Measurements from ENCODE around the gene ADGRD1. TPM values are rescaled to one million over a fixed set of nuclear protein-coding genes. Genes with fewer than 3 reads are reported as not detected.

ADGRD1 gene
- total RNA-seq, 1 donor from 2014 or later = 1.7 TPM

DNA sequence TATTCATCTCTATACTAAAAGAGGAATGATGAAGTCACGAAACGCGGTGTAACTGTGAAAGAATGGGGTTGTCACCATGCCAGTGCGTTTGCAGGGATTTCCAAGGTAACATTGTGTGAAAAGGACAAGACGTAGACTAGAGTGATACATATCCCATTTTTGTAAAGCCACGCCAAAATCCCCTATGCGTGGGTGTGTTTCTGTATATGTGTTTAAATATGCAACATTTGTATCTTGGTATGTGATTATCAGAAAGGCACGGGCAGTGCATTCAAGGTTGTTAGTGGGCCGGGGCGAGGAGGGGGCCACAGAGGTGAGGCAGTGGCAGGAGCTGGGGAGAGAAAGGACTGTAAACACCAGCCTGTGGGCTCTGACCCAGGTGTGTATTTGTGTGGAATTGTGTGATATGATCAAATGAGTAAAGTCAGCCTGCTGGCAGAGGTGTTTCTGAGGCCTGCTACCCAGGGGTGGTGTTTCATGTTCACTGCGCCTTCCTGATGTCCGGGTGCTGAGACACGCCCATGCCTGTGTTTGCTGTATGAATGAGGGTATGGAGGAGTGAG lies 137.8 kb downstream of the ADGRD1 start:
- no peak overlapping the region for H3K4me3 Mint-ChIP-seq (ENCODE audit: unreplicated experiment)
- TF ChIP-seq, protein P1, sequence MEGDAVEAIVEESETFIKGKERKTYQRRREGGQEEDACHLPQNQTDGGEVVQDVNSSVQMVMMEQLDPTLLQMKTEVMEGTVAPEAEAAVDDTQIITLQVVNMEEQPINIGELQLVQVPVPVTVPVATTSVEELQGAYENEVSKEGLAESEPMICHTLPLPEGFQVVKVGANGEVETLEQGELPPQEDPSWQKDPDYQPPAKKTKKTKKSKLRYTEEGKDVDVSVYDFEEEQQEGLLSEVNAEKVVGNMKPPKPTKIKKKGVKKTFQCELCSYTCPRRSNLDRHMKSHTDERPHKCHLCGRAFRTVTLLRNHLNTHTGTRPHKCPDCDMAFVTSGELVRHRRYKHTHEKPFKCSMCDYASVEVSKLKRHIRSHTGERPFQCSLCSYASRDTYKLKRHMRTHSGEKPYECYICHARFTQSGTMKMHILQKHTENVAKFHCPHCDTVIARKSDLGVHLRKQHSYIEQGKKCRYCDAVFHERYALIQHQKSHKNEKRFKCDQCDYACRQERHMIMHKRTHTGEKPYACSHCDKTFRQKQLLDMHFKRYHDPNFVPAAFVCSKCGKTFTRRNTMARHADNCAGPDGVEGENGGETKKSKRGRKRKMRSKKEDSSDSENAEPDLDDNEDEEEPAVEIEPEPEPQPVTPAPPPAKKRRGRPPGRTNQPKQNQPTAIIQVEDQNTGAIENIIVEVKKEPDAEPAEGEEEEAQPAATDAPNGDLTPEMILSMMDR (IDR thresholded peaks at IDR 0.05; ENCODE audit: unreplicated experiment) = no peak
- H3K4me1 Mint-ChIP-seq (ENCODE audit: unreplicated experiment) = no peaks in the 10 kb centered on the region
- no peak for DNase-seq (ENCODE audit: low spot score)
- H3K36me3 Mint-ChIP-seq (ENCODE audit: low read depth, unreplicated experiment) = no peaks in the 10 kb centered on the region
- peaks cover 1% of the 10 kb centered on the region for H3K27me3 Mint-ChIP-seq (ENCODE audit: unreplicated experiment)
- H3K9me3 Mint-ChIP-seq (ENCODE audit: unreplicated experiment) = no peaks in the 10 kb centered on the region
- no peak overlapping the region for H3K27ac Mint-ChIP-seq (ENCODE audit: unreplicated experiment)

DNA sequence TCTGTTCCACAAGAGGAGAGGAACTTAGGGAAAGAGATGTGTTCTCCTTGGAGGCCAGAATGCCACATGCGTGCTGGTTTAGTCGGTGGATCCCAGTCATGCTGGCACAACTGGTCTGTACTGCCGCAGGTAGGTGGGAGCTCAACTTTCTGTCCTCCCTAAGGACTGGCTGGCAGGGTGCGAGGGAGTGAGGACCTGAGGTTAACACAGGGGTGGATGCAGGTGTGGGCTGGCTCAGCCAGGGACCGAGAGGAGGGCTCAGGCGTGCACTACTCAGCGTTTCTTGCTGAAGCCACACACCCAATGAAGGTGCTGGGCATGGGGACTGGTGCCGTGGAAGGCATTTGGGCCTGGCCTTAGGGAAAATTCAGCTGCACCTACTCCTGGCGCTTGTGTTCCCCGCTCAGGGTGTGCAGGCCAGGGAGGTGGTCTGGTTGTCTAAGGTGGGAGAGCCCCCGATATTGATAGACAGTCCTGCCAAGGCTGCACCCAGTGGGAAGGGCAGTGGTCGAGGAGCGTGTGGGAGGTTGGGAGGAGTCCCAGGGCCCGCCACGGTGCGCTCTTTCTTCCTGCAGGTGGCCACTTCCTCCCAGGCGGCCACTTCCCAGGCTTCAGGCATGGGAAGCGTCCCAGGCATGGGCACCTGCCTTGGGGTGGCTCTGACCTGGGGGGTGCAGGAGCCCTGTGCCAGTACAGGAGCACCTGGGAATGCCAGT lies 138.4 kb downstream of the ADGRD1 start:
- no peaks in the 10 kb centered on the region for H3K9me3 Mint-ChIP-seq (ENCODE audit: unreplicated experiment)
- H3K4me3 Mint-ChIP-seq (ENCODE audit: unreplicated experiment) = no peak overlapping the region
- peaks cover 1% of the 10 kb centered on the region for H3K27me3 Mint-ChIP-seq (ENCODE audit: unreplicated experiment)
- DNase-seq (ENCODE audit: low spot score) = no peak
- no peaks in the 10 kb centered on the region for H3K36me3 Mint-ChIP-seq (ENCODE audit: low read depth, unreplicated experiment)
- H3K27ac Mint-ChIP-seq (ENCODE audit: unreplicated experiment) = no peak overlapping the region
- H3K4me1 Mint-ChIP-seq (ENCODE audit: unreplicated experiment) = no peaks in the 10 kb centered on the region
- TF ChIP-seq, protein P1 (IDR thresholded peaks at IDR 0.05; ENCODE audit: unreplicated experiment) = no peak

DNA sequence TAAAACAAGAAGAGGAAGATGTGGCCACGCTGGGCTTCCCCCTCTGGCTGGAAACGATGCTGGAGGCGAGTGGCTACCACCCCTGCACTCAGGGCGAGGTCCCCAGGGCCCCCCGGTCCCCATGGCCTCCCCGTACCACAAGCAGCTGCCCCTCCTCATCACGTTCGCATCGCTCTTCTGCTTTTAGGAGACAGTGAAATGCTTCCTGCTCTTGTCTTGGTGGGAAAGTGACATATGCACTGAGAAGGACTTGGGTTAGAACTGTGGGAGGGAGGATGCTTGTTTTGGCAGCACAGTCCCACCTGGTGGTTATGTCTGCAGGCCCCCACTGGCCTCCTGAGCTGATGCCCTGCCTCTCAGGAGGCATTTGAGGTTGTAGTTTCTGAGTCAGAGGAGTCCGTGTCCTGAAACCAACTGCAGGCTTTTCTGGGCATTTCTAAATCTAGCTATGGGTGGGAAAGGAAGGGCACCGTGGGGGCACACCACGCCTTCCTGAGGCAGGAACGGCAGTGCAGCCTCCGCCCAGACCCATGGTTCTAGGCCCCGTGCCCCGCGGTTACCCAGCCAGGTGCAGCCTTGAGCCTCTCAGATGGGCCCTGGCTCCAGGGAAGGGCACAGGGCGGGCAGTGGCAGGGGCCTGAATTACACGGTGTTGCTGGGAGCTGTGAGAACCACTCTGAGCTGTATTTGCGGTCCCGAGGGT lies 139.3 kb downstream of the ADGRD1 start:
- TF ChIP-seq, protein P1 (IDR thresholded peaks at IDR 0.05; ENCODE audit: unreplicated experiment) = no peak
- Mint-ChIP-seq H3K9me3 (ENCODE audit: unreplicated experiment) (no peaks in the 10 kb centered on the region), H3K4me1 (ENCODE audit: unreplicated experiment) (no peaks in the 10 kb centered on the region), H3K4me3 (ENCODE audit: unreplicated experiment) (no peak overlapping the region), H3K27me3 (ENCODE audit: unreplicated experiment) (peaks cover 1% of the 10 kb centered on the region), H3K36me3 (ENCODE audit: low read depth, unreplicated experiment) (no peaks in the 10 kb centered on the region), H3K27ac (ENCODE audit: unreplicated experiment) (no peak overlapping the region)
- DNase-seq (ENCODE audit: low spot score) = no peak

DNA sequence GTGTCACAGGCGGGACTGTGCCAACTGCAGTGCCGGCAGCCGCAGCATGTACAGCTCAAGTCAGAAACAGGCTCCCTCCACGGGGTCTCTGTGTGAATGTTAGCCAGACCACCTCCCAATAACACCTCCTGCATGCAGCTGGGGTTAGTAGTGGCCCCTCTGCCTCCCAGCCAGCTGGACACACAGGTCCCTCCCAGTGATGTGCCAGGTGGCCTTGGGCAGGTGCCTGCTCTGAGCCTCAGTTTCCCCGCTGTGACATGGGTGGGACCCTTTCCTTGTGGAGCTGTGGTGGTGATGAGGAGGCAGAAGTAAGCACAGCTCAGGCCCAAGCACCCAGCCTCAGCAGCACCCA lies 139.9 kb downstream of the ADGRD1 start:
- Mint-ChIP-seq H3K27me3 (ENCODE audit: unreplicated experiment) (peaks cover 1% of the 10 kb centered on the region), H3K4me3 (ENCODE audit: unreplicated experiment) (no peak overlapping the region), H3K9me3 (ENCODE audit: unreplicated experiment) (no peaks in the 10 kb centered on the region), H3K4me1 (ENCODE audit: unreplicated experiment) (no peaks in the 10 kb centered on the region), H3K27ac (ENCODE audit: unreplicated experiment) (no peak overlapping the region), H3K36me3 (ENCODE audit: low read depth, unreplicated experiment) (no peaks in the 10 kb centered on the region)
- DNase-seq (ENCODE audit: low spot score) = no peak
- TF ChIP-seq, protein P1 (IDR thresholded peaks at IDR 0.05; ENCODE audit: unreplicated experiment) = no peak

Data from endothelial cell (in vitro differentiated cells).